Measurements from ENCODE around the gene FRMPD1.

FRMPD1 gene

GRCh38 chr9:37790096-37790495 lies 139.3 kb downstream of the FRMPD1 start:
- no peak for DNase-seq

DNA sequence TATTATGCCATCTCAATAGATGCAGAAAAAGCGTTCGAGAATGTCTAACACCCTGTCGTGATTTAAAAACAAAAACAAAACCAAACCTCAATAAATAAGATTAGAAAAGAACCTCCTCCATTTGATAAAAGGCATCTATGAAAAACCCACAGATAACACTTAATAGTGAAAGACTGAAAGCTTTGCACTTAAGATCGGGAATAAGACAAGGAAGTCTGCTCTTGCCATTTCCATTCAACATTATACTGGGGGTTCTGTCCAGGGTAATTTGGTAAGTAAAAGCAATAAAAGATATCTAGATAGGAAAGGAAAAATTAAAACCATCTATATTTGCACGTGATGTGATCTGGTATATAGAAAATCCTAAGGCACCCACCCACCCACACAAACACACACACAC lies 141.4 kb downstream of the FRMPD1 start:
- DNase-seq, result no peak

DNA sequence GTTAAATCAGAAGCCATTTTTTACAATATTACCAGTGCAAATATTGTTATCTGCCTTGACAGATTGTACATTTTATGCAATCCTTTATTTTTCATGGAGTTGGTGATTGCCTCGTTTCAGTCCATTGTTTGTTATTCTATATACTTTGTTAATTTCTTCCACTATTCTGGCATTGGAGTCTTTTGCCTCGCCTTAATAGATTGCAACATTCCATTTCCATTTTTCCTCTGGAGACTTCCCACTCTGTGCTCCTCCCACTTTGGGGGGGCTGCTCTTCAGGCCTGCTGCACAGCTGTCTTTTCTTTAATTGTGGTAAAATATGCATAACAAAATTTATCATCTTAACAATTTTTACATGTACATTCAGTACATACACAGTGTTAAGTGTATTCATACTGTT lies 145.5 kb downstream of the FRMPD1 start:
- DNase-seq, result no peak
